ENCODE data around the gene TAOK3.
"Not testable (repeated sequence)": the region's sequence is repeated elsewhere in the genome, so short reads cannot be mapped to it uniquely, and the experiment has no call there.

Gene TAOK3

GRCh38 chr12:118135788-118136558 is 236.7 kb downstream of the TAOK3 start, which contains the start of gene PEBP1:
PEBP1 (plus strand) TSS chr12:118136124; CDS start chr12:118136210, 86 bp downstream.
- peak within 1 kb of the TSS; percentile 94 for H3K9ac ChIP-seq (ENCODE audit: low read length)
- peaks cover 40% of the 10 kb centered on the region for H3K36me3 ChIP-seq (ENCODE audit: control insufficient read depth, insufficient read depth, low read length)
- peak within 1 kb of the TSS; percentile 97 for H3K4me3 ChIP-seq (ENCODE audit: low read depth, low read length)
- no peaks in the 10 kb centered on the region for H3K9me3 ChIP-seq (ENCODE audit: control insufficient read depth, insufficient read depth, low read depth, low read length)
- H3K27ac ChIP-seq (ENCODE audit: low read depth, low read length) = peak within 1 kb of the TSS; percentile 95
- H3K27me3 ChIP-seq (ENCODE audit: control insufficient read depth, insufficient read depth, low read length) = no peaks in the 10 kb centered on the region
- H3K4me1 ChIP-seq (ENCODE audit: control insufficient read depth, insufficient read depth, low read length) = peaks cover 3% of the 10 kb centered on the region; the same call in 1 of the 2 replicates

GRCh38 chr12:118129436-118129835 is 243.3 kb downstream of the TAOK3 start:
- H3K4me3 ChIP-seq (ENCODE audit: low read depth, low read length); H3K9ac ChIP-seq (ENCODE audit: low read length); H3K4me1 ChIP-seq (ENCODE audit: control insufficient read depth, insufficient read depth, low read length); H3K27me3 ChIP-seq (ENCODE audit: control insufficient read depth, insufficient read depth, low read length); H3K9me3 ChIP-seq (ENCODE audit: control insufficient read depth, insufficient read depth, low read depth, low read length); H3K36me3 ChIP-seq (ENCODE audit: control insufficient read depth, insufficient read depth, low read length); H3K27ac ChIP-seq (ENCODE audit: low read depth, low read length): not testable (repeated sequence)

DNA sequence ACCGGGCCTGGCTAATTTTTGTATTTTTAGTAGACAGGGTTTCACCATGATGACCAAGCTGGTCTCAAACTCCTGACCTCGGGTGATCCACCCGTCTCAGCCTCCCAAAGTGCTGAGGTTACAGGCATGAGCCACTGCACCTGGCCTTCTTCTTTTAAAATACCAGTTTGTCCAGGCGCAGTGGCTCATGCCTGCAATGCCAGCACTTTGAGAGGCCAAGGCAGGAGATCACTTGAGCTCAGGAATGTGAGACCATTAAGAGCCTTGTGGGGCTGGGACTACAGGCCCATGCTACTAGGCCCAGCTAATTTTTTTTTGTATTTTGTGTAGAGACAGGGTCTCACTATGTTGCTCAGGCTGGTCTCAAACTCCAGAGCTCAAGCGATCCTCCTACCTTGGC is 244.8 kb downstream of the TAOK3 start:
- H3K27me3 ChIP-seq (ENCODE audit: control insufficient read depth, insufficient read depth, low read length) = no peaks in the 10 kb centered on the region

GRCh38 chr12:118126119-118126757 is 246.5 kb downstream of the TAOK3 start:
- Histone ChIP-seq H3K4me3 (ENCODE audit: low read depth, low read length) (no peak overlapping the region), H3K27me3 (ENCODE audit: control insufficient read depth, insufficient read depth, low read length) (no peaks in the 10 kb centered on the region), H3K27ac (ENCODE audit: low read depth, low read length) (no peak overlapping the region), H3K9me3 (ENCODE audit: control insufficient read depth, insufficient read depth, low read depth, low read length) (no peaks in the 10 kb centered on the region), H3K36me3 (ENCODE audit: control insufficient read depth, insufficient read depth, low read length) (no peaks in the 10 kb centered on the region), H3K4me1 (ENCODE audit: control insufficient read depth, insufficient read depth, low read length) (peaks cover 5% of the 10 kb centered on the region), H3K9ac (ENCODE audit: low read length) (peak overlapping the region; percentile 16)

More for the DNA sequence above, 244.8 kb downstream of the TAOK3 start:
- H3K9me3 ChIP-seq (ENCODE audit: control insufficient read depth, insufficient read depth, low read depth, low read length) = no peaks in the 10 kb centered on the region
- no peaks in the 10 kb centered on the region for H3K36me3 ChIP-seq (ENCODE audit: control insufficient read depth, insufficient read depth, low read length)
- H3K4me1 ChIP-seq (ENCODE audit: control insufficient read depth, insufficient read depth, low read length) = no peaks in the 10 kb centered on the region
- no peak overlapping the region for H3K9ac ChIP-seq (ENCODE audit: low read length)
- no peak overlapping the region for H3K4me3 ChIP-seq (ENCODE audit: low read depth, low read length)
- no peak overlapping the region for H3K27ac ChIP-seq (ENCODE audit: low read depth, low read length)

DNA sequence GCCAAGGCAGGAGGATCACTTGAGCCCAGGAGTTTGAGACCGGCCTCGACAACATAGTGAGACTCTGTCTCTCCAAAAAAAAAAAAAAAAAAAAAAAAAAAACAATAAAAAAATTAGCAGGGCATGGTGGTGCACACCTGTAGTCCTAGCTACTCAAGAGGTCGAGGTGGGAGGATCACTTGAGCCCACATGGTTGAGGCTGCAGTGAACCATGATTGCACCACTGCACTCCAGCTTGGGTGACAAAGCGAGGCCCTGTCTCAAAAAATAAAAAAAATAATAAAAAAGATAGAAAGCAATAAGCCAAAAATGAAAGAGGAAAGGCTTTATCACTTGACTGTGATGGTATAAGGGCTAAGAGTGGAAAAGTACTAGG is 247.0 kb downstream of the TAOK3 start:
- no peak overlapping the region for H3K4me3 ChIP-seq (ENCODE audit: low read depth, low read length)
- no peak overlapping the region for H3K27ac ChIP-seq (ENCODE audit: low read depth, low read length)
- no peaks in the 10 kb centered on the region for H3K27me3 ChIP-seq (ENCODE audit: control insufficient read depth, insufficient read depth, low read length)
- H3K9me3 ChIP-seq (ENCODE audit: control insufficient read depth, insufficient read depth, low read depth, low read length) = no peaks in the 10 kb centered on the region
- H3K9ac ChIP-seq (ENCODE audit: low read length) = no peak overlapping the region
- H3K4me1 ChIP-seq (ENCODE audit: control insufficient read depth, insufficient read depth, low read length) = peaks cover 9% of the 10 kb centered on the region
- H3K36me3 ChIP-seq (ENCODE audit: control insufficient read depth, insufficient read depth, low read length) = no peaks in the 10 kb centered on the region

DNA sequence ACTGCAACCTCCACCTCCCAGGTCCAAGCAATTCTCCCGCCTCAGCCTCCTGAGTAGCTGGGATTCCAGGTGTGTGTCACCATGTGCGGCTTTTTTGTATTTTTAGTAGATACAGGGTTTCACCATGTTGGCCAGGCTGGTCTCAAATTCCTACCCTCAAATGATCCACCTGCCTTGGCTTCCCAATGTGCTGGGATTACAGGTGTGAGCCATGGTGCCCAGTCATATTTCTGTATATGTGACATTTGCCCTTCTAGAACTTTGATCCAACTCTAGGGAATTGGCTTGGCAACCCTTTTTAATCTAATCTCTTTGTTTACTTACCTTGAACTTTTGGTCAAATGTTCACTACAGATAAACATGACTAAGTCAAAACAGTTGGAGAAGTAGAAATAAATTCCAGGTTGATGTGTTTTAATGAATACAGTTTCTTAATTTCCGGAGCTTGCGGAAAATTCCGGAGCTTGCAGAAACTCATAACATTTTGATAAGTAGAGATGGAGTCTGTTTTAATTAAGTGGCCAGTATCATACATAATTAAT is 248.3 kb downstream of the TAOK3 start:
- no peak overlapping the region for H3K27ac ChIP-seq (ENCODE audit: low read depth, low read length)
- H3K4me1 ChIP-seq (ENCODE audit: control insufficient read depth, insufficient read depth, low read length) = peaks cover 20% of the 10 kb centered on the region
- no peaks in the 10 kb centered on the region for H3K9me3 ChIP-seq (ENCODE audit: control insufficient read depth, insufficient read depth, low read depth, low read length)
- H3K9ac ChIP-seq (ENCODE audit: low read length) = no peak overlapping the region
- no peak overlapping the region for H3K4me3 ChIP-seq (ENCODE audit: low read depth, low read length)
- no peaks in the 10 kb centered on the region for H3K36me3 ChIP-seq (ENCODE audit: control insufficient read depth, insufficient read depth, low read length)
- H3K27me3 ChIP-seq (ENCODE audit: control insufficient read depth, insufficient read depth, low read length) = no peaks in the 10 kb centered on the region

DNA sequence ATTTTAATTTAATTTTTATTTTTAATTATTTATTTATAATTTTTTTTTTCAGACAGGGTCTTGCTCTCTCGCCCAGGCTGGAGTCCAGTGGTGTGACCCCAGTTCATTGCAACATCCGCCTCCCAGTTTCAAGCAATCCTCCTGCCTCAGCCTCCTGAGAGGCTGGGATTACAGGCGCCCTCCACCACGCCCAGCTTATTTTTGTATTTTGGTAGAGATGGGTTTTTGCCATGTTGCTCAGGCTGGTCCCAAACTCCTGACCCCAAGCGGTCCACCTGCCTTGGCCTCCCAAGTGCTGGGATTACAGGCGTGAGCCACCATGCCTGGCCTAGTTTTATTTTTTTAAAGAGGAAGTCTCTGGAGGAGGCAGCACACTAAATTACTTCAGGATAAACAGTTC is 250.4 kb downstream of the TAOK3 start:
- Histone ChIP-seq H3K27ac (ENCODE audit: low read depth, low read length) (peak overlapping the region; percentile 63; the same call in 1 of the 2 replicates), H3K4me1 (ENCODE audit: control insufficient read depth, insufficient read depth, low read length) (peaks cover 20% of the 10 kb centered on the region), H3K27me3 (ENCODE audit: control insufficient read depth, insufficient read depth, low read length) (no peaks in the 10 kb centered on the region), H3K4me3 (ENCODE audit: low read depth, low read length) (no peak overlapping the region), H3K36me3 (ENCODE audit: control insufficient read depth, insufficient read depth, low read length) (no peaks in the 10 kb centered on the region), H3K9me3 (ENCODE audit: control insufficient read depth, insufficient read depth, low read depth, low read length) (no peaks in the 10 kb centered on the region), H3K9ac (ENCODE audit: low read length) (no peak overlapping the region)

DNA sequence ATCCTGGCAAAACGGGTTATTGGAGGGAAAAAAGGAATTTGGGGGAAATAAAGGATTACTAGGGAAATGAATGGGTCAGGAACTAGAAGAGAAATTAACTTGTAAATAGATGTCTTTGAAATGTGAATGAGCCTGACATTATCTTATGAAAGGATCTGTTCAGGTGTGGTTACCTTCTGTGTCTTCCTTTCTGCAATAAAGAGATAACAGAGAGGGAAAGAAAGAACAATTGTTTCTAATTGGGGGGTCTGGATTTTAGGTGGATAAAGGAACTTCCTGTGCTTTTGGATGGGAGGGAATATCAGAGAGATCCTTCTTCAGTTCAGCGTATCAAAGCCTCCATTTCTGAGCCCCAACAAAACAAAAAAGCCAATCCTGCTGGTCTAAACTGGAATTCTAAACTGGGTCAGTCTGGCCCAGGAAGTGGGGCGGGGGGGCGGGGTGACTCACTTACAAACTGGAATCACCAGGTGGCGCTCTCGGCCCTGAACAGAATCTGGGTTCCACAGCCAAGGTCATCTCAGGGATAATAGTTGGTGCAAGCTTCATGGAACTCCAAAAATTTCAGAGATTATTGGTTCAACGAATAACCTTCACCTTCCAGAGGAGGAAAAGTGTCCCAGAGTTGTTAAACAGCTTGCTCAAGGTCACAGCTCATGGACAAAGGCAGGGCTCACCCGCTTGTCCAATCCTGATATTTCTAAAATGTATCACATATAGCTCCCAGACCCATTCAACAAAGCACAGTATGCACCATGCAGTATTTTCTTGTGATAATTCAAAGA is 251.9 kb downstream of the TAOK3 start:
- Histone ChIP-seq H3K9me3 (ENCODE audit: control insufficient read depth, insufficient read depth, low read depth, low read length) (no peaks in the 10 kb centered on the region), H3K4me3 (ENCODE audit: low read depth, low read length) (peak overlapping the region; percentile 49), H3K27ac (ENCODE audit: low read depth, low read length) (peak overlapping the region; percentile 98)

GRCh38 chr12:118119449-118119879 is 253.2 kb downstream of the TAOK3 start:
- Histone ChIP-seq H3K9me3 (ENCODE audit: control insufficient read depth, insufficient read depth, low read depth, low read length) (peaks cover 9% of the 10 kb centered on the region), H3K9ac (ENCODE audit: low read length) (peak overlapping the region; percentile 78), H3K27me3 (ENCODE audit: control insufficient read depth, insufficient read depth, low read length) (no peaks in the 10 kb centered on the region), H3K4me3 (ENCODE audit: low read depth, low read length) (peak overlapping the region; percentile 43), H3K36me3 (ENCODE audit: control insufficient read depth, insufficient read depth, low read length) (no peaks in the 10 kb centered on the region), H3K4me1 (ENCODE audit: control insufficient read depth, insufficient read depth, low read length) (peaks cover 27% of the 10 kb centered on the region), H3K27ac (ENCODE audit: low read depth, low read length) (peak overlapping the region; percentile 98)

More for the DNA sequence above, 251.9 kb downstream of the TAOK3 start:
- Histone ChIP-seq H3K4me1 (ENCODE audit: control insufficient read depth, insufficient read depth, low read length) (peaks cover 26% of the 10 kb centered on the region), H3K36me3 (ENCODE audit: control insufficient read depth, insufficient read depth, low read length) (no peaks in the 10 kb centered on the region), H3K27me3 (ENCODE audit: control insufficient read depth, insufficient read depth, low read length) (no peaks in the 10 kb centered on the region), H3K9ac (ENCODE audit: low read length) (peak overlapping the region; percentile 92)

DNA sequence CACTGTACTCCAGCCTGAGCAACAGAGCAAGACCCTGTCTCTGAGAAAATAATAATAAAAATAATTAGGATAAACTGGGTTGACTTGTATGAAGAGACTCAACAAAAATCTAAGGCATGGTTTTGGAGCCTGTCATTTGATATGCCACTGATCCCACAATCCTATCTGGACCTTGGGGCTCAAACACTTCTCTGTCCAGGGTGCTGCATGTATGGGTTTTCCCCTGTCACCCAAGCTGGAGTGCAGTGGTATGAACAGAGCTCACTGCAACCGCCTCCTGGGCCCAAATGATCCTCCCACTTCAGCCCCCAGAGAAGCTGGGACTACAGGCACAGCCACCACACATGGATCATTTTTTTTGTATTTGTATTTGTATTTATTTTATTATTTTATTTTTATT is 263.6 kb downstream of the TAOK3 start:
- H3K9ac ChIP-seq (ENCODE audit: low read length) = no peak overlapping the region
- H3K27me3 ChIP-seq (ENCODE audit: control insufficient read depth, insufficient read depth, low read length) = no peaks in the 10 kb centered on the region
- no peaks in the 10 kb centered on the region for H3K9me3 ChIP-seq (ENCODE audit: control insufficient read depth, insufficient read depth, low read depth, low read length)
- H3K4me3 ChIP-seq (ENCODE audit: low read depth, low read length) = no peak overlapping the region
- H3K36me3 ChIP-seq (ENCODE audit: control insufficient read depth, insufficient read depth, low read length) = no peaks in the 10 kb centered on the region
- no peak overlapping the region for H3K27ac ChIP-seq (ENCODE audit: low read depth, low read length)
- H3K4me1 ChIP-seq (ENCODE audit: control insufficient read depth, insufficient read depth, low read length) = peaks cover 5% of the 10 kb centered on the region; the same call in 1 of the 2 replicates

Measured in HUES6 (cell line).